DMS53 treated with DMSO at 0.1 percent for 48 hours (cell line): ENCODE results near the gene ELOA.
A peak's percentile ranks its signal among the peaks of the same experiment; 100 is the strongest.
"Not testable (repeated sequence)": the region's sequence is repeated elsewhere in the genome, so short reads cannot be mapped to it uniquely, and the experiment has no call there.

Source experiments
- DNase-seq: peaks from one replicate; lab custom pipeline; 2025; ENCODE audit not compliant: unreplicated experiment; lab: John Stamatoyannopoulos, UW

The ELOA gene

GRCh38 chr1:23743287-23744152 is at the start of gene ELOA:
Gene ELOA, plus strand, starts transcription at chr1:23743471. Its CDS starts 33 bp downstream, at chr1:23743504.
- peak; percentile 48 for DNase-seq

DNA sequence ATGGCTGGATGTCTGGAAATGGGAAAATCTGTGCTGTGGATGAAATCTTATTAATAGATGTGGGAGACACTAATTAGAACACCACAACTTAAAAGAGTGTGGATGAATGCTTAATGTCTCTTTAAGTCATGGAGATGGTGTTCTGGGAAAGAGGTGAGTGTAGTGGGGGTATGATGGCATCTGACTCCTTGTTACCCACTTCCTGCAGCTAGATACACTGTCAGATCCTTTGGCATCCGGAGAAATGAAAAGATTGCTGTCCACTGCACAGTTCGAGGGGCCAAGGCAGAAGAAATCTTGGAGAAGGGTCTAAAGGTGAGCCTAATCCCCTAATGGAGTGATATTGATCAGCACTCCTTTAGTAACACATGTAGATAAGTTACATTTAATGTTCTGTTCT is 49.7 kb upstream of the ELOA start:
- no peak for DNase-seq

GRCh38 chr1:23694371-23694770 is 48.9 kb upstream of the ELOA start:
- DNase-seq, result no peak

DNA sequence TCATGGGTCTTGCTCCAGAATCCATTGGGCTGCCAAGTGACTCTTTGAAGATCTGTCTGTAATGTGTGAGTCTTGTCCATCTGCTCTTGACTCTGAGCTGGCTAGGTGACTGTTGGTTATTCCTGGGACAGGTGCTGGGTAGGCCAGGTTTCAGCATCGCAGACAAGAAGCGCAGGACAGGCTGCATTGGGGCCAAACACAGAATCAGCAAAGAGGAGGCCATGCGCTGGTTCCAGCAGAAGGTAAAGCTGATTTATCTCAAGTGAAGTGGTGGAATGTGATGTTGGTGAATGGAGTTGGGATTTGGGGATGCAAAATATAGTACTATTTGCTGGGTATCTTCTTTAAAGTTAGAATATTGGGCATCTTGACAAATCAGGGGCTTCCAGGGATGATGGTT is 47.6 kb upstream of the ELOA start:
- DNase-seq, result no peak

- no peak for DNase-seq
Measured at GRCh38 chr1:23696335-23696989, 46.8 kb upstream of the ELOA start.

DNA sequence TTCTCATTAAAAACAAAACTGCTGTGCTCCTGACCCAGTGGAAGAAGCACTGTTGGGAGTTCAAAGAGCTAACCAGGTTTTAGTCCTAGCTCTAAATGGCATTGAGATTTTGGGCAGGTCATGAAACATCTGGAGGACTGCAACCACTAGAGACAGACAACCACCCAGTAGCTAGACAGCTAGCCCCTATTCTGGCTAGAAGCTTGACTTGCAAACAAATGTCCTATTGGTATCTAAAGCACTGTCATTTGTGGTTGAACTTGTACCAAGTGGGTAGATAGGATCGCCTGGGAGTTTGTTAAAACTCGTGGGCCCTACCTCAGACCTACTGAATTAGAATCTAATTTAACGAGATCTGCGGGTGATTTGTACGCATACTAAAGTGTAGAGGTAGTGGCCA is 44.8 kb upstream of the ELOA start:
- DNase-seq, result no peak

DNA sequence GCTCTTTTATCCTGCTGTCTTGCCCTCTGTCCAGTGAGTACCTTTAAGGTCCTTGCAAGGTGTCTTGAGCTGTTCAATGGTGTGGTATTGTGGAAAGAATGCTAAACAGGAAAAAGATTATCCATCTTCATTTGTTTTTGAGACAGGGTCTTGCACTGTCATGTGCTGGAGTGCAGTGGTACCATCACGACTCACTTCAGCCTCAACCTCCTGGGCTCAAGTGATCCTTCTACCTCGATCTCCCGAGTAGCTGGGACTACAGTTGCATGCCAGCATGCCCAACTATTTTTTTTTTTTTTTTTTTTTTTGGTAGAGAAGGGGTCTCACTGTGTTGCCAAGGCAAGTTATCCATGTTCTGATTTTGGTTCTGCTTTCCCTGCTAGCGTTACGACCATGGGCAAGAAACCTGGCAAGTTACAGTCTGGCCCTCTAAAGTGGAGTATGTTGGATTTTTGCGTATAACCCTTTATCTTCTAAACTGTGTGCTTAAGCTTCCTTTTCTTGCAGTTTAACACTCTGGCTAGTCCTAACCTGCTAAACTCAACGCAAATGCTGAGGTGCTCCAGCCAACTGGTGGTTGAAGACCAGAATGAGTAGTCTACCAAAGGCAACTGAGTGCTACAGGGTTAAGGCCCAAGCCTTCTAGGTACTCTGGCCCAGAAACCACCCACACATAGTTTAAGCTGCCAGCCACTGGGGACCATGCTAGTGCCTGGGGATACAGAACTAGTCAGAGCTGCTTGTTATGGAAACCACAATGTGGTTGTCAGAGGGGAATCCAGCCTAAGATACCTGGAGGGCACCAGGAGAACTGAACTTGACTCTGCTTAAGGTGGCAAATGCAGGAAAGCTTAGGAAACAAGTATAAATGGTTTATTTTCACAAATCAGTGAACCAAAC is 43.7 kb upstream of the ELOA start:
- no peak for DNase-seq

DNA sequence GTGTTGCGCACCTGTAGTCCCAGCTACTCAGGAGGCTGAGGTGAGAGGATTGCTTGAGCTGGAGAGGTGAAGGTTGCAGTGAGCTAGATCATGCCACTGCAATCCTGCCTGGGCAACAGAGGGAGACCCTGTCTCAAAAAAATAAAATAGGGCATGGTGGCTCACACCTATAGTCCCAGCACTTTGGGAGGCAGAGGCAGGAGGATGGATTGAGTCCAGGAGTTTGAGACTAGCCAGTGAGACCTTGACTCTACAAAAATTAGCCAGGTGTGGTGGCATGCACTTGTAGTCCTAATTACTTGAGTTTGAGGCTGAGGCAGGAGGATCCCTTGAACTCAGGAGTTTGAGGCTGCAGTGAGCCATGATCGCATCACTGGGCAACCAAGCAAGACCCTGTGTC is 42.0 kb upstream of the ELOA start:
- no peak for DNase-seq

- no peak for DNase-seq
Measured at GRCh38 chr1:23701996-23702395, 41.3 kb upstream of the ELOA start.

DNA sequence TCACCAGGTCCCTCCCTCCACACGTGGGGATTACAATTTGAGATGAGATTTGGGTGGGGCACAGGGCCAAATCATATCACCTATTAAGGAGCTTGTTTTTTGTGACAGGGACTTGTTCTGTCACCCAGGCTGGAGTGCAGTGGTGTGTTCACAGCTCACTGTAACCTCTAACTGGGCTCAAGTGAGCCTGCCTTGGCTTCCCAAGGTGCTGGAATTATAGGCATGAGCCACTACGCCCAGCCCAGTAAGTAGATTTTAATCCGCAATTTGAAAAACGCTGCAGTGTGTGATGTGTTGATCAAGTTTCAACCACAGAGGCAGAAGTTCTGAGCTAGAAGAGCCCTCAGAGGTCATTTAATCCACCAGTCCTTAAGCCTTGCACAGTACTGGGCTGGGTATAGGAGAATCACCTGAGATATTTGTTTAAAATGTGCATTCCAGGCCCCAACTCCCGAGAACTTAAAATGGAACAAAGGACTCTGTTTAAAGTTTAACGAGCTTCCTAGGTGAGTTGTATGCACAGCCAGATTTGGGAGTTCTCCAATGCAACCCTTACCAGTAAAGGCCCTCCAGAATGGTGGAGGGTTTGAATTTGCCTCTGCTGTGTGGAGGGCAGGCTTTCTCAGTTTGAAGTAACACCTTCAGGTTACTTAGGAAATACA is 38.3 kb upstream of the ELOA start:
- DNase-seq, result no peak

DNA sequence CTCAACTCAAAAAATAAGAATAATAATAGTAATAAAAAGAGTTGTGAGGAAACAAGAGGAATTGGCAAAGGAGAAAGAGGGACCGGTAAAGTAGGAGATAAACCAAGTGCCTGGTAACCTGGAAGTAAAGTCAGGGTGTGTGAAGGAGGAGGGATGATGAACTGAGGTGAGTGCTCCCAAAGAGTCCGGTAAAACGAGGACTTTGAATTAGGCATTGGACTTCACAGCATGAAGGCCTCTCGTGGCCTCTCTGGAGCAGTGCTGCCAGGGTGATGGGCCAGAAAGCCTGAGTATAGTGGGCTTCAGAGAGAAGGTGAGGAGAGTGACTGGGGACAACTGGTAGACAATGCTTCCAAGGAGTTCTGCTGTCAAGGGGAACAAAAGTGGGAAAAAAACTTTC is 34.0 kb upstream of the ELOA start:
- no peak for DNase-seq

DNA sequence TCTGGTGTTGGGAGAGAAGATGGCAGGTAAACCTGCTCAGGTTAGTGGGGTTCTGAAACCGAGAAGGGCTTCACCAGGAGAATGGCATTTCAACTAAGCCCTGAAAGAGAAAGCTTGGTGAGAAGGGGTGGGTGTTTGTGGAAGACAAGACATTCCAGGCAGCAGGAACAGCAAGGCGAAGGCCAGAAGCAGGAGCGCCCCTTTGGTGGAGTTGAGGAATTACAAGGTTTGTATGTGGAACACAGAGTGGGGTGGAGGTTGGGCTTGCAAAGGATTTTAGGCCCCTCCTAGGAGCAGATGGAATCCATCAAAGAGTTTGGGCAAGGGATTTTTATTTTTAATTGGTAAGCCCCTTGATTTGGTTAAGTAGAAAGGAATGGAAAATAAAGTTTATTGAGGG is 24.8 kb upstream of the ELOA start:
- DNase-seq, result peak; percentile 68

- no peak for DNase-seq
Measured at GRCh38 chr1:23719162-23719820, 24.0 kb upstream of the ELOA start.

DNA sequence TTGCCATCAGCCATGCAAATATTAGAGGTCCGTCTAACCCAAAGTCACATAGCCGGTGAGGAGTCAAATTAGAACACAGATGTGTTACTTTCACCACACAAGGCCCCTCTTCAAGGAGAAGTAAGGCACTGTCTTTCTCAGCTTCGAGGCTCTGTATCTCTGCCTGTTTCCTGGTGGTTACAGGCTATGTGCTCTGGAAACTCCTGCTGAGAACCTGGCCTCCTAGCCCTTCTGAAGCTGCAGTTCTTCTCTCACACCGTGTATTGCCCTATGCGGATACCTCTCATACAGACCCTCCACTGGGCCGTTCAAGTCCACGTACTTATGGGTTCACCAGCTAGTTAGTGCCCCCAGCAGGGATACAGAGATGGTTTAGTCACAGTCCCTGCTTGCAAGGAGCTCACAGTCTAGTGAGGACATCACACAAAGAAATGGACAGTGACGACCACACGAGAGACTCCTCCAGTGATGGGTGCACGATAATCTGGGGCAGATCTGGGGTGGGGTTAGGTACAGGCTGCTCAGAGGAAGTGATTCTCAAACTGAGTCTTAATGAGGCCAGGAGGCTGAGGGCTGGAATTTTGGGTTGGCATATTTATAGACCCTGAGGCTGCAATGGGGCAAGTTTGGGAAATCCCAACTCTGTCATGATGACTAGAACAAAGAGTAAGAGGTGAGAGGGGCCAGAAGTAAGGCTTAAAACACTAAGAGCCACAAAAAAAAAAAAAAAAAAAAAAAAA is 22.8 kb upstream of the ELOA start:
- DNase-seq, result no peak

GRCh38 chr1:23722652-23723051 is 20.6 kb upstream of the ELOA start:
- no peak for DNase-seq

DNA sequence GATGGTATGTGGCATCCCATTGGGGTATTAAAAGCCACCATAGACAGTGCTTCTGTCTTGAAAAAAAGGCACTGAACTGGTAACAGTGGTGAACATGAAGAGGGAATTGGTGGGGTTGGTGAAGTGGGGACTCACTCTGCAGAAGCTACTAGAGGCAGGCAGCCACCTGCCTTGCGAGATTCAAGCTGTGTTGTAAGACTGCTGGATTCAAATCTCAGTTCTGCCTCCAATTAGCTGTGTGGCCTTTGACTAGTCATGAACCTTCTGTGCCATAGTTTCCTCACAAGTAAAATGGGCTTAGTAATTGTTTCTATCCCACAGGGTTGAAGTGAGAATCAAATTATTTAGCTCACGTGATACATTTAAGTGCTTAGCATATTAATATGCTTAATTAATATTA is 16.6 kb upstream of the ELOA start:
- no peak for DNase-seq

DNA sequence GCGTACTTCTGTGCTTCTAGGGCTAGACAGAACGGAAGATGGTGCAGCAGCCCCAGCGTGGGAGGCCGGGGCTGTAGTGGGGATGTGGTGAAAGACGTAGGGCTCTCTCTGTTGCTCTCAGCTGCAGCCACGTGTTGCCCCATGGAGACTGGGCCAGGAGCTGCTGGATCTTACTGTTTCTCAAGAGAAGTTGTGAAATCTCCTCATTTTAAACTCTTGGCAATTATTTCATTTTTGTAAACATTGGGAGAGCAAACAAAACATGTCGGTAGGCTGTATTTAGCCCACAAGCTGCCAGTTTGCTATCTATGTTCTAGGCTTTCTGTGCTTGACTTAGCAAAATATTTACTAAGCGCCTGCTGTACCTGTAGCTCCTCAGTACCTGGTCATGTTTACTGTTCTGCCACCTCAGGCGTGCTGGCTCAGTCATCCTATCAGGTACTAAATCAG is 15.9 kb upstream of the ELOA start:
- peak; percentile 72 for DNase-seq

DNA sequence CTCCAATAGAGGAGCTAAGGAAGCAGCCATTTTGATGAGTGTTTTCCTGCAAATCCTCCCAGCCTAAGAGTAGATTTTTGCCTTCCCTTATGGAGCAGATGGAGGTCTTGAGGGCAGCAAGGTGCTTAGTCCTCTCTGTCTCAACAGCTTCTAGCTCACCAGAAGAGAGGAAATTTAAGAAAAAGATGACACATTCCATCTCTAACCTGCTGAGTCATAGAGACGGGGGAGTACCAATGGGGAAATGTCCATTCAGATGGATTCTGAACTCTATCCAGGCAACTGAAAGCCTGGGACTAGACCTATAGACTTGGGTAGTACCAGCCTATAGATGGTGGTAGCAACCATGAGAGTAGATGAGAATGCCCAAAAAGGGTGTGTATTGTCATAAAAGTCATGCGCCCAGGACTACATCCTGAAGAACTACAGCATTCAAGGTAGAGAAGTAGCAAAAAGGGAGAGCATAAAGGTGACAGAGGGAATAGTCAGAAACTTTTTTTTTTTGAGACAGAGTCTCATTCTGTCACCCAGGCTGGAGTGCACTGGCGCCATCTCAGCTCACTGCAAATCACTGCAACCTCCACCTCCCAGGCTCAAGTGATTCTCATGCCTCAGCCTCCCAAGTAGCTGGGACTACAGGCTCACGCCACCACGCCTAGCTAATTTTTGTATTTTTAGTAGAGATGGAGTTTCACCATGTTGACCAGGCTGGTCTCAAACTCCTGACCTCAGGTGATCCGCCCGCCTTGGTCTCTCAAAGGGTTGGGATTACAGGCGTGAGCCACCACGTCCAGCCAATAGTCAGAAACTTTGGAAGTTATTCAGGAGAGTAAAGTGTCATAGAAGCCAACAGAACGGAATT is 10.7 kb upstream of the ELOA start:
- DNase-seq, result no peak

DNA sequence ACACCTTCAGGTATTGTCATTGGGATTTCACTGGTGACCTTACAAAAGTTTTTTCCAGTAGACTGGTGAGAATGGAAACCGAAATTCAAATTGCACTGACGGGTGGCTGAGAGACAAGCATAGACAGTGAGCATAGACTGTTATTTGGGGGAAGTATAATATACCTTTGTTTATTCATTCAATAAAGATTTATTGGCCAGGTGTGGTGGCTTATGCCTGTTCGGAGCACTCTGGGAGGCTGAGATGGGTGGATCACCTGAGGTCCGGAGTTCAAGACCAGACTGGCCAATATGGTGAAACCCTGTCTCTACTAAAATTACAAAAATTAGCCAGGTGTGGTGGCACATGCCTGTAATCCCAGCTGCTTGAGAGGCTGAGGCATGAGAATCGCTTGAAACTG is 10.0 kb upstream of the ELOA start:
- not testable (repeated sequence) for DNase-seq
